Stimulated activated memory B cell treated with anti-CD40 and anti-IgM and Interleukin-4, amounts not matched to agents 10 μg/mL and 1 μg/mL and 100 μg/mL, for 72 hours (primary cell): ENCODE data around the gene PPP1R3D.
"Not testable (repeated sequence)": the region's sequence is repeated elsewhere in the genome, so short reads cannot be mapped to it uniquely, and the experiment has no call there.

ENCODE experiments used
- ATAC-seq: fragments of 150-1000 bp; cut with Tn5 transposase; 2 replicates; pipeline ENCODE4 v1.10.0; 2021
- H3K27ac Mint-ChIP-seq: one replicate; pipeline ENCODE4 v1.8.0; 2022; ENCODE audit warnings: mild to moderate bottlenecking, mixed read lengths
- H3K27me3 Mint-ChIP-seq: one replicate; pipeline ENCODE4 v1.8.0; 2022; ENCODE audit warnings: mixed read lengths
- H3K36me3 Mint-ChIP-seq: one replicate; pipeline ENCODE4 v1.8.0; 2022; ENCODE audit warnings: mixed read lengths
- H3K4me1 Mint-ChIP-seq: one replicate; pipeline ENCODE4 v1.8.0; 2022; ENCODE audit warnings: mixed read lengths
- H3K4me3 Mint-ChIP-seq: one replicate; pipeline ENCODE4 v1.8.0; 2022; ENCODE audit warnings: mild to moderate bottlenecking, moderate library complexity, mixed read lengths
- H3K9me3 Mint-ChIP-seq: one replicate; pipeline ENCODE4 v1.8.0; 2022; ENCODE audit warnings: mixed read lengths

The PPP1R3D gene

GRCh38 chr20:59908855-59909254 is 31.2 kb downstream of the PPP1R3D start:
- Mint-ChIP-seq H3K27ac (no peak overlapping the region), H3K4me1 (peaks cover 6% of the 10 kb centered on the region), H3K9me3 (peaks cover 5% of the 10 kb centered on the region), H3K36me3 (no peaks in the 10 kb centered on the region), H3K4me3 (no peak overlapping the region), H3K27me3 (no peaks in the 10 kb centered on the region)
- ATAC-seq: no peak

GRCh38 chr20:59903621-59904020 is 36.5 kb downstream of the PPP1R3D start:
- H3K4me1 Mint-ChIP-seq: no peaks in the 10 kb centered on the region
- no peak for ATAC-seq
- no peaks in the 10 kb centered on the region for H3K27me3 Mint-ChIP-seq
- H3K27ac Mint-ChIP-seq: no peak overlapping the region
- peaks cover 6% of the 10 kb centered on the region for H3K36me3 Mint-ChIP-seq
- no peak overlapping the region for H3K4me3 Mint-ChIP-seq
- no peaks in the 10 kb centered on the region for H3K9me3 Mint-ChIP-seq

GRCh38 chr20:59902470-59902869 is 37.6 kb downstream of the PPP1R3D start:
- no peak for ATAC-seq
- Mint-ChIP-seq H3K36me3 (peaks cover 10% of the 10 kb centered on the region), H3K4me1 (no peaks in the 10 kb centered on the region), H3K27ac (no peak overlapping the region), H3K9me3 (peaks cover 2% of the 10 kb centered on the region), H3K4me3 (no peak overlapping the region), H3K27me3 (no peaks in the 10 kb centered on the region)

DNA sequence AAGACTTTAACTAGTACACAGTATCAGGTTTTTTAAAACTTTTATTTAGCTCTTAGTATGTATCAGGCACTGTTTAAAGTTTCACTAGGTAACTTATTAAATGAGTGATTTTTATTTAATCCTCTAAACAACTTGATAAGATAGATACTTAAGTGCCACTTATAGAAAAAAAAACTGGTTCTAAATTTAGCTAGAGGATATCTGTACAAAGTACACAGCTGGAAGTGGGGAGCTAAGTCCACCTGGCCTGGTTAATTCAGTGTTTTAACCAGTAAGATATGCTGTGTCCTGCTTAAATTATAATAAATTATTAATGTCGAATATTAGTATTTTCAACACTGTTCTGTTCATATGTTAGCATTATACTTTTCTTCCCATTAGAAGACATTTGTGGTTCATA is 44.2 kb downstream of the PPP1R3D start:
- peaks cover 3% of the 10 kb centered on the region for H3K9me3 Mint-ChIP-seq
- H3K27me3 Mint-ChIP-seq: peaks cover 14% of the 10 kb centered on the region
- H3K27ac Mint-ChIP-seq: no peak overlapping the region
- H3K4me3 Mint-ChIP-seq: no peak overlapping the region
- no peak for ATAC-seq
- peaks cover 13% of the 10 kb centered on the region for H3K4me1 Mint-ChIP-seq
- peaks cover 6% of the 10 kb centered on the region for H3K36me3 Mint-ChIP-seq

- no peak overlapping the region for H3K27ac Mint-ChIP-seq
- ATAC-seq: peak; percentile 75
- peaks cover 14% of the 10 kb centered on the region for H3K27me3 Mint-ChIP-seq
- no peak overlapping the region for H3K4me3 Mint-ChIP-seq
- peaks cover 23% of the 10 kb centered on the region for H3K4me1 Mint-ChIP-seq
- peaks cover 5% of the 10 kb centered on the region for H3K36me3 Mint-ChIP-seq
- no peaks in the 10 kb centered on the region for H3K9me3 Mint-ChIP-seq
Observed at GRCh38 chr20:59891581-59891980, 48.5 kb downstream of the PPP1R3D start.

- not testable (repeated sequence) for H3K36me3 Mint-ChIP-seq, H3K27ac Mint-ChIP-seq, ATAC-seq, H3K4me3 Mint-ChIP-seq, H3K9me3 Mint-ChIP-seq
- H3K4me1 Mint-ChIP-seq: peaks cover 23% of the 10 kb centered on the region
- peaks cover 13% of the 10 kb centered on the region for H3K27me3 Mint-ChIP-seq
Observed at GRCh38 chr20:59890035-59890434, 50.1 kb downstream of the PPP1R3D start.

DNA sequence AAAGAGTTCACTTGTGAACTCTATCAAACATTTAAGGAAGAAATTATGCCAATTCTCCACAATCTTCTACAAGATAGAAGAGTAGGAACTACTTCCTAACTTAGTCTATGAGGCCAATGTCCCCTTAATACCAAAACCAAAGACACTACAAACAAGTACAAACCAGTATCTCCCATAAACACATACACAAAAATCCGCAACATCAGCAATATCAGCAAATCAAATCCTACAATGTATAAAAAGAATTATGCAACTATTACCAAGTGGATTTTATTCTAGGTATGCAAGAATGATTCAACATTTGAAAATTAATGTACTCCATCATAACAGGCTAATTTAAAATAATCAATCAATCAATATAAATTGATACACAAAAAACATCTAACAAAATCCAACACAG is 52.1 kb downstream of the PPP1R3D start:
- peaks cover 5% of the 10 kb centered on the region for H3K36me3 Mint-ChIP-seq
- no peaks in the 10 kb centered on the region for H3K9me3 Mint-ChIP-seq
- peaks cover 23% of the 10 kb centered on the region for H3K4me1 Mint-ChIP-seq
- H3K27me3 Mint-ChIP-seq: no peaks in the 10 kb centered on the region
- H3K27ac Mint-ChIP-seq: no peak overlapping the region
- H3K4me3 Mint-ChIP-seq: no peak overlapping the region
- no peak for ATAC-seq
